Prostate gland (tissue), 2 donors: ENCODE measurements around the gene KCNRG. TPM values are rescaled to one million over a fixed set of nuclear protein-coding genes. Genes with fewer than 3 reads are reported as not detected.
"Not testable (repeated sequence)": the region's sequence is repeated elsewhere in the genome, so short reads cannot be mapped to it uniquely, and the experiment has no call there.

ENCODE experiments used
- DNase-seq: peaks from one replicate; pipeline ENCODE4 v3.0.0-alpha.2; 2019; ENCODE audit warnings: low spot score
- H3K27ac ChIP-seq, 2 donors: fragments of 200-600 bp; sonication (generic); 2 replicates each; pipeline ENCODE4 v1.5.1; 2017 to 2019
- H3K27me3 ChIP-seq: fragments of 200-600 bp; sonication (generic); replicated peaks from 2 replicates; pipeline ENCODE4 v1.5.1; 2019; ENCODE audit not compliant: insufficient read depth
- H3K36me3 ChIP-seq, 2 donors: fragments of 200-600 bp; sonication (generic); 1 replicate in 1 of 2; 2 replicates in 1 of 2; pipeline versions ENCODE4 v1.5.1 to v1.8.1; 2017 to 2019
- H3K4me1 ChIP-seq: fragments of 200-600 bp; sonication (generic); replicated peaks from 2 replicates; pipeline ENCODE4 v1.5.1; 2019
- H3K4me3 ChIP-seq, 2 donors: fragments of 200-600 bp; sonication (generic); 2 replicates each; pipeline ENCODE4 v1.5.1; 2017 to 2019
- H3K9me3 ChIP-seq: fragments of 200-600 bp; sonication (generic); 2 replicates; pipeline ENCODE4 v1.5.1; 2017
- POLR2A ChIP-seq: fragments of 450-650 bp; IDR thresholded peaks from one replicate; pipeline ENCODE4 v1.6.1; 2016; ENCODE audit warnings: antibody characterized with exemption, mild to moderate bottlenecking
- POLR2AphosphoS5 ChIP-seq: sonication (generic); formaldehyde crosslinking; IDR thresholded peaks from one replicate; pipeline ENCODE4 v1.6.1; 2017; ENCODE audit warnings: antibody characterized with exemption
- WGBS: methylation state at CpG from one replicate; pipeline ENCODE4 v1.1.5; 2018; 5-methylcytosine and 5-hydroxymethylcytosine counted together
- intact Hi-C: fragments of 100-400 bp; cut with DNase I; formaldehyde crosslinking; loops from one replicate; pipeline ENCODE4 v1.14.2; 2022
- total RNA-seq, 2 donors: library from RNA; depleted of rRNA; stranded (reverse); fragments of >200 nt; gene quantifications; one replicate each; pipeline ENCODE4 v1.1.0, GENCODE V29; 2016
- TF ChIP-seq, protein P1 (sequence below), 4 experiments: fragments of 200-600 bp in 2 of 4; fragments of 450-650 bp in 2 of 4; sonication (generic) in 2 of 4; IDR thresholded peaks; 1 replicate in 3 of 4; 2 replicates in 1 of 4; pipeline ENCODE4 v1.5.1; 2016 to 2019; ENCODE audit warnings: antibody characterized with exemption in 4 of 4, mild to moderate bottlenecking in 2 of 4, moderate library complexity in 2 of 4

The KCNRG gene
- total RNA-seq, 2 donors from 2014 or later: 1.0 to 3.9 TPM

DNA sequence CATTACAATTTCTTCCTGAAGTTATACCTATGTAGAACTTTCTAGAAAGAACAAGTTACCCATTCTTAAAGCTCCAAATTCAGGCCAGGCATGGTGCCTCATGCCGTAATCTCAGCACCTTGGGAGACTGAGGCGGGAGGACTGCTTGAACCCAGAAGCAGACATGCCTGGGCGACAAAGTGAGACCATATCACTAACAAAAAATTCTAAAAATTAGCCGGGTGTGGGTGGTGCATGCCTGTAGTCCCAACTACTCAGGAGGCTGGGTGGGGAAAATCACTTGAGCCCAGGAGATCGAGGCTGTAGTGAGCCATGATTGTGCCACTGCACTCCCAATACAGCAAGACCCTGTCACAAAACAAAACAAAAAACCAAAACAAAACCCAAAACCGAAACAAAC is 23.0 kb downstream of the KCNRG start:
- intact Hi-C loops: no loop called here

DNA sequence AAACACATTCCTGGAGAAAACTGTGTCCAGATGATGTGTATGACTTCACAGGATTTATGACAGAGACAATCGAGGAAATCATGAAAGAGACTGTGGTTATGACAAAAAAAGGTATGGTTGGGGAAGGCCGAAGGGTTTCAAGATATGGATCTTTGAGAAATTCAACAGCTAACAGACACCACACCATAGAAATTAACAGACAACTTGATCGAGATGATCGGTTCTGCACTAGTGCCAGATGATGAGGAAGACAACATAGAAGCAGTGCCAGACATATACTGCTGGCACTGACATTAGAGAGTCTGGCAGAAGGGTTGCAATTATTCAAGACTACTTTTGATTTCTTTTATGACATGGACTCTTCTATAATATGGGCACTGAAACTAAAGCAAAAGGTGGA is 37.2 kb downstream of the KCNRG start:
- Histone ChIP-seq H3K27ac (no peak overlapping the region), H3K9me3 (no peaks in the 10 kb centered on the region), H3K4me1 (no peaks in the 10 kb centered on the region), H3K27me3 (no peaks in the 10 kb centered on the region), H3K36me3 (no peaks in the 10 kb centered on the region), H3K4me3 (no peak overlapping the region)
- TF ChIP-seq, protein P1, sequence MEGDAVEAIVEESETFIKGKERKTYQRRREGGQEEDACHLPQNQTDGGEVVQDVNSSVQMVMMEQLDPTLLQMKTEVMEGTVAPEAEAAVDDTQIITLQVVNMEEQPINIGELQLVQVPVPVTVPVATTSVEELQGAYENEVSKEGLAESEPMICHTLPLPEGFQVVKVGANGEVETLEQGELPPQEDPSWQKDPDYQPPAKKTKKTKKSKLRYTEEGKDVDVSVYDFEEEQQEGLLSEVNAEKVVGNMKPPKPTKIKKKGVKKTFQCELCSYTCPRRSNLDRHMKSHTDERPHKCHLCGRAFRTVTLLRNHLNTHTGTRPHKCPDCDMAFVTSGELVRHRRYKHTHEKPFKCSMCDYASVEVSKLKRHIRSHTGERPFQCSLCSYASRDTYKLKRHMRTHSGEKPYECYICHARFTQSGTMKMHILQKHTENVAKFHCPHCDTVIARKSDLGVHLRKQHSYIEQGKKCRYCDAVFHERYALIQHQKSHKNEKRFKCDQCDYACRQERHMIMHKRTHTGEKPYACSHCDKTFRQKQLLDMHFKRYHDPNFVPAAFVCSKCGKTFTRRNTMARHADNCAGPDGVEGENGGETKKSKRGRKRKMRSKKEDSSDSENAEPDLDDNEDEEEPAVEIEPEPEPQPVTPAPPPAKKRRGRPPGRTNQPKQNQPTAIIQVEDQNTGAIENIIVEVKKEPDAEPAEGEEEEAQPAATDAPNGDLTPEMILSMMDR (IDR thresholded peaks at IDR 0.05): no peak
- no peak for TF ChIP-seq POLR2A
- TF ChIP-seq POLR2AphosphoS5: no peak
- intact Hi-C loops: no loop called here
- no peak for DNase-seq
- 92% methylated on average over 4 of the region's 4 CpGs for WGBS

More for the DNA sequence above, 23.0 kb downstream of the KCNRG start:
- Histone ChIP-seq H3K4me3 (no peak overlapping the region), H3K27me3 (no peaks in the 10 kb centered on the region), H3K4me1 (no peaks in the 10 kb centered on the region), H3K27ac (no peak overlapping the region), H3K36me3 (no peaks in the 10 kb centered on the region), H3K9me3 (no peaks in the 10 kb centered on the region)
- DNase-seq: no peak
- WGBS: 97% methylated on average over 6 of the region's 6 CpGs
- TF ChIP-seq POLR2AphosphoS5: no peak
- no peak for TF ChIP-seq POLR2A
- TF ChIP-seq, protein P1 (IDR thresholded peaks at IDR 0.05): no peak

DNA sequence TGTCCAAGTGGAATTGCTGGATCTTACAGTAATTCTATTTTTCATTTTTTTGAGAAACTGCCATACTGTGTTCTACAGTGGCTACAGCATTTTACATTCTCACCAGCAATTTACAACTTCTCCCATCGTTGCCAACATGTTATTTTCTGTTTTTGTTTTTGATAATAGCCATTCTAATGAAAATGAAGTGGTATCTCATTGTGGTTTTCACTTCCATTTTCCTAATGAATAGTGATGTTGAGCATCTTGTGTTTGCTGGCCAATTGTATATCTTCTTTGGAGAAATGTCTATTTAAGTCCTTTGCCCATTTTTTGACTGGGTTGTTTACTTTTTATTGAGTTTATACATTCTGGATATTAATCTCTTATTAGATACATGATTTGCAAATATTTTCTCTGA is 38.6 kb downstream of the KCNRG start:
- TF ChIP-seq POLR2AphosphoS5: no peak
- TF ChIP-seq, protein P1 (IDR thresholded peaks at IDR 0.05): no peak
- no peak for TF ChIP-seq POLR2A
- Histone ChIP-seq H3K36me3 (no peaks in the 10 kb centered on the region), H3K9me3 (no peaks in the 10 kb centered on the region), H3K4me3 (no peak overlapping the region), H3K27ac (no peak overlapping the region), H3K27me3 (no peaks in the 10 kb centered on the region), H3K4me1 (no peaks in the 10 kb centered on the region)
- WGBS: 94% methylated on average over 1 of the region's 1 CpG
- DNase-seq: no peak
- intact Hi-C loops: no loop called here

DNA sequence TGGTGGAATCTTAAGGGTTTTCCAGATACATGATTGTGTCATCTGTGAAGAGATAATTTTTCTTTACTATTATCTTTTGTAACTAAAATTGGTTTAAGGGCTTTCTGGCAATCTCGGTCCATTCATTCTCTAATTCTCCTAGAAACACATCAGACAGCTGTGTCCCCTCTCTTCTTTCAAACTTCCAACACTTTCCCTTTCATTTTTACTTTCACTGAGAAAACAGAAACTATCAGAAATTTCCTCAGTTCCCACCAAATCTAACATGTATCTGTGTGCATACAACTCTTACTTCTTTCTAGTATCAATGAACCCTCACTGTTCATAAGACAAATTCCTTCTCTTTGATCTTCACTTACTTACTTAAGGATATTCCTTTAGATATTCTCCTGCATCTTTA is 40.2 kb downstream of the KCNRG start:
- H3K4me3 ChIP-seq: no peak overlapping the region
- no peak for TF ChIP-seq POLR2A
- TF ChIP-seq, protein P1 (IDR thresholded peaks at IDR 0.05): no peak
- no peak for TF ChIP-seq POLR2AphosphoS5
- WGBS: 81% methylated on average over 1 of the region's 1 CpG
- no peaks in the 10 kb centered on the region for H3K36me3 ChIP-seq
- no peak for DNase-seq
- intact Hi-C loops: no loop called here
- no peaks in the 10 kb centered on the region for H3K9me3 ChIP-seq
- no peaks in the 10 kb centered on the region for H3K4me1 ChIP-seq
- no peak overlapping the region for H3K27ac ChIP-seq
- H3K27me3 ChIP-seq: no peaks in the 10 kb centered on the region

DNA sequence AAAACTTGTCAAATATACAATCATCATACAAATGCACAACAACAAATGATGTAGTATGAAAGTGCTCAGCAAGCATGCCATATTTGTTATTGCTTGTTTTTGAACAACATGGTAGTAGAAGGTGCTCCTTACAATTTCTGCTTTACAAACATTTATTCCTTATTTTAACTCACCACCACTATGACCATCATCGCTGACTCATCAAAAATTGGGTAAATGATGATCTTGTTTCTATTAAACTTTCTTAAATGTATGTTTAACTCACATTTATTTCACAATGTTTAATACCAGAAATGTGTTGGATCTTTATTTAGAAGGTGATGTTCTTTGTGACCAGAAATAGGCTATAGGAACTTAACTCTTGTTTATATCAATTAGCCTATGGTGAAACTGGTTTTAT is 45.5 kb downstream of the KCNRG start:
- no peaks in the 10 kb centered on the region for H3K27me3 ChIP-seq
- H3K9me3 ChIP-seq: no peaks in the 10 kb centered on the region
- no peak for DNase-seq
- no peaks in the 10 kb centered on the region for H3K4me1 ChIP-seq
- H3K4me3 ChIP-seq: no peak overlapping the region
- intact Hi-C loops: no loop called here
- 100% methylated on average over 1 of the region's 1 CpG for WGBS
- H3K27ac ChIP-seq: no peak overlapping the region
- H3K36me3 ChIP-seq: no peaks in the 10 kb centered on the region
- TF ChIP-seq POLR2AphosphoS5 (no peak), POLR2A (no peak)
- TF ChIP-seq, protein P1 (IDR thresholded peaks at IDR 0.05): no peak

DNA sequence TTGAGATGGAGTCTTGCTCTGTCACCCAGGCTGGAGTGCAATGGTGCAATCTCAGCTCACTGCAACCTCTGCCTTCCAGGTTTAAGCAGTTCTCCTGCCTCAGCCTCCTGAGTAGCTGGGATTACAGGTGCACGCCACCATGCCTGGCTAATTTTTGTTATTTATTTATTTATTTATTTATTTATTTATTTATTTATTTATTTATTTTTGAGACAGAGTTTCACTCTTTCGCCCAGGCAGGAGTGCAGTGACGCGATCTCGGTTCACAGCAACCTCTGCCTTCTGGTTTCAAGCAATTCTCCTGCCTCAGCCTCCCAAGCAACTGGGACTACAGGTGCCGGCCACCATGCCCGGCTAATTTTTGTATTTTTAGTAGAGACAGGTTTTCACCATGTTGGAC is 47.1 kb downstream of the KCNRG start:
- H3K9me3 ChIP-seq, DNase-seq, H3K4me3 ChIP-seq, intact Hi-C loops, H3K4me1 ChIP-seq, H3K27me3 ChIP-seq, H3K36me3 ChIP-seq, H3K27ac ChIP-seq: not testable (repeated sequence)
- WGBS: 100% methylated on average over 7 of the region's 7 CpGs
